IMR-90 (cell line): Measurements from ENCODE around the gene CABCOCO1. TPM values are rescaled to one million over a fixed set of nuclear protein-coding genes. Genes with fewer than 3 reads are reported as not detected.

Source experiments
- ATAC-seq: fragments of 200-7000 bp; cut with Tn5 transposase; 2 replicates; pipeline ENCODE4 v1.9.1; 2020; ENCODE audit warnings: low read depth, mild to moderate bottlenecking, moderate library complexity
- BruUV-seq: library from RNA; stranded (reverse); fragments of 400-500 nt; replicated peaks from 2 replicates; lab custom pipeline; 2021; lab: Mats Ljungman, UMichigan
- CTCF ChIA-PET: fragments of 300-600 bp; formaldehyde crosslinking; extraction: SDS; loops from one replicate; lab custom pipeline; 2021; ENCODE audit warnings: antibody characterized with exemption; lab: Yijun Ruan, JAX
- POLR2A ChIA-PET: fragments of 300-600 bp; sonication (Branson Sonifier 250); formaldehyde crosslinking; loops from one replicate; lab custom pipeline; 2022; ENCODE audit warnings: antibody characterized with exemption; ENCODE audit not compliant: unreplicated experiment; lab: Charles Lee
- DNase-seq: peaks from one replicate; pipeline ENCODE4 v3.0.0; 2013
- H2AFZ ChIP-seq: replicated peaks from 2 replicates; pipeline ENCODE3; 2013; ENCODE audit warnings: low read length, mild to moderate bottlenecking; ENCODE audit not compliant: poor library complexity
- H2AK5ac ChIP-seq: 2 replicates; pipeline ENCODE4 v1.6.1; 2013; ENCODE audit warnings: low read depth, low read length, inconsistent platforms
- H2AK9ac ChIP-seq: replicated peaks from 2 replicates; pipeline ENCODE3; 2013; ENCODE audit warnings: mild to moderate bottlenecking, low read depth, low read length, moderate library complexity; ENCODE audit not compliant: poor library complexity
- H2BK120ac ChIP-seq: 2 replicates; pipeline ENCODE4 v1.6.1; 2013; ENCODE audit warnings: low read depth, low read length, inconsistent platforms
- H2BK15ac ChIP-seq: 3 replicates; pipeline ENCODE4 v1.6.1; 2013; ENCODE audit warnings: low read depth, low read length, inconsistent platforms
- H2BK20ac ChIP-seq: 2 replicates; pipeline ENCODE4 v1.6.1; 2013; ENCODE audit warnings: low read depth, mild to moderate bottlenecking, inconsistent platforms, low read length, moderate library complexity
- H2BK5ac ChIP-seq: 2 replicates; pipeline ENCODE4 v1.6.1; 2013; ENCODE audit warnings: mild to moderate bottlenecking, low read depth, low read length, inconsistent platforms; ENCODE audit not compliant: poor library complexity, severe bottlenecking
- H3K14ac ChIP-seq: replicated peaks from 2 replicates; pipeline ENCODE4 v1.6.1; 2013; ENCODE audit warnings: low read depth, low read length, inconsistent platforms
- H3K18ac ChIP-seq: 2 replicates; pipeline ENCODE4 v1.6.1; 2013; ENCODE audit warnings: low read depth, low read length, control low read depth
- H3K23ac ChIP-seq: 2 replicates; pipeline ENCODE4 v1.6.1; 2013; ENCODE audit warnings: low read depth, low read length, inconsistent platforms
- H3K27ac ChIP-seq: 2 replicates; pipeline ENCODE4 v1.5.1; 2013; ENCODE audit warnings: mild to moderate bottlenecking, control low read depth, low read length; ENCODE audit not compliant: insufficient read depth
- H3K27me3 ChIP-seq: 2 replicates; pipeline ENCODE4 v1.6.1; 2013; ENCODE audit warnings: low read length; ENCODE audit not compliant: control insufficient read depth, insufficient read depth
- H3K36me3 ChIP-seq: 2 replicates; pipeline ENCODE4 v1.6.1; 2013; ENCODE audit warnings: low read length, mixed read lengths; ENCODE audit not compliant: control insufficient read depth, insufficient read depth
- H3K4ac ChIP-seq: 2 replicates; pipeline ENCODE4 v1.6.1; 2013; ENCODE audit warnings: low read depth, low read length, inconsistent platforms
- H3K4me1 ChIP-seq: 2 replicates; pipeline ENCODE4 v1.6.1; 2013; ENCODE audit warnings: low read length, mixed read lengths; ENCODE audit not compliant: control insufficient read depth, insufficient read depth
- H3K4me2 ChIP-seq: 2 replicates; pipeline ENCODE4 v1.6.1; 2013; ENCODE audit warnings: low read depth, mild to moderate bottlenecking, control low read depth, low read length, moderate library complexity
- H3K4me3 ChIP-seq: 2 replicates; pipeline ENCODE4 v1.5.1; 2013; ENCODE audit warnings: low read depth, mild to moderate bottlenecking, control low read depth, low read length, moderate library complexity; ENCODE audit not compliant: insufficient read depth
- H3K56ac ChIP-seq: 2 replicates; pipeline ENCODE4 v1.6.1; 2013; ENCODE audit warnings: low read length, inconsistent platforms; ENCODE audit not compliant: insufficient read depth; ENCODE audit errors: extremely low read depth
- H3K79me1 ChIP-seq, 2 experiments: 2 replicates each; pipeline ENCODE4 v1.6.1; 2013; ENCODE audit warnings: low read length in 2 of 2, inconsistent platforms in 1 of 2, low read depth in 1 of 2
- H3K9ac ChIP-seq: 2 replicates; pipeline ENCODE4 v1.6.1; 2013; ENCODE audit warnings: low read depth, low read length, control low read depth
- H3K9me1 ChIP-seq: 2 replicates; pipeline ENCODE4 v1.6.1; 2013; ENCODE audit warnings: low read length, inconsistent platforms; ENCODE audit not compliant: insufficient read depth
- H3K9me3 ChIP-seq: 2 replicates; pipeline ENCODE4 v1.6.1; 2013; ENCODE audit warnings: low read length; ENCODE audit not compliant: control insufficient read depth, insufficient read depth
- H4K20me1 ChIP-seq: 2 replicates; pipeline ENCODE4 v1.6.1; 2013; ENCODE audit warnings: low read length, inconsistent platforms; ENCODE audit not compliant: insufficient read depth
- H4K5ac ChIP-seq: 2 replicates; pipeline ENCODE4 v1.6.1; 2013; ENCODE audit warnings: mild to moderate bottlenecking, low read depth, low read length, control low read depth
- H4K8ac ChIP-seq, 2 experiments: 2 replicates each; pipeline ENCODE4 v1.6.1; 2013; ENCODE audit warnings: low read depth in 2 of 2, low read length in 2 of 2, control low read depth in 1 of 2, inconsistent platforms in 1 of 2
- H4K91ac ChIP-seq: 2 replicates; pipeline ENCODE4 v1.6.1; 2013; ENCODE audit warnings: low read depth, low read length, inconsistent platforms; ENCODE audit not compliant: insufficient read depth
- BHLHE40 ChIP-seq: fragments of 150-350 bp; IDR thresholded peaks from 2 replicates; pipeline ENCODE4 v1.6.1; 2016; ENCODE audit warnings: mild to moderate bottlenecking, low read depth, low read length
- CEBPB ChIP-seq: IDR thresholded peaks from 2 replicates; pipeline ENCODE4 v1.6.1; 2012; ENCODE audit warnings: low read depth, low read length, improper control_type of control experiment
- CHD1 ChIP-seq: IDR thresholded peaks from 2 replicates; pipeline ENCODE4 v1.6.1; 2012; ENCODE audit warnings: low read depth, low read length, improper control_type of control experiment
- FOS ChIP-seq: fragments of 150-350 bp; IDR thresholded peaks from 2 replicates; pipeline ENCODE4 v1.6.1; 2016; ENCODE audit warnings: low read depth, low read length
- MAFK ChIP-seq: IDR thresholded peaks from 2 replicates; pipeline ENCODE4 v1.6.1; 2012; ENCODE audit warnings: low read depth, low read length, improper control_type of control experiment
- MAZ ChIP-seq: IDR thresholded peaks from 2 replicates; pipeline ENCODE4 v1.6.1; 2012; ENCODE audit warnings: low read depth, mild to moderate bottlenecking, low read length, improper control_type of control experiment, moderate library complexity, borderline replicate concordance
- MXI1 ChIP-seq: IDR thresholded peaks from 2 replicates; pipeline ENCODE4 v1.6.1; 2012; ENCODE audit warnings: low read depth, mild to moderate bottlenecking, low read length, moderate library complexity, borderline replicate concordance
- NFE2L2 ChIP-seq: fragments of 150-350 bp; IDR thresholded peaks from 2 replicates; pipeline ENCODE4 v1.6.1; 2016; ENCODE audit warnings: low read depth, mild to moderate bottlenecking, low read length
- POLR2A ChIP-seq: IDR thresholded peaks from 2 replicates; pipeline ENCODE4 v1.6.1; 2012; ENCODE audit warnings: mild to moderate bottlenecking, low read depth, low read length
- RAD21 ChIP-seq: IDR thresholded peaks from 2 replicates; pipeline ENCODE4 v1.6.1; 2012; ENCODE audit warnings: low read length, improper control_type of control experiment
- RCOR1 ChIP-seq: IDR thresholded peaks from 2 replicates; pipeline ENCODE4 v1.6.1; 2012; ENCODE audit warnings: mild to moderate bottlenecking, low read length, improper control_type of control experiment; ENCODE audit not compliant: insufficient replicate concordance
- RFX5 ChIP-seq: IDR thresholded peaks from 2 replicates; pipeline ENCODE4 v1.8.0; 2012; ENCODE audit warnings: low read depth, mild to moderate bottlenecking, low read length, moderate library complexity
- SMC3 ChIP-seq: fragments of 150-350 bp; IDR thresholded peaks from 2 replicates; pipeline ENCODE4 v1.6.1; 2016; ENCODE audit warnings: low read depth, mild to moderate bottlenecking, antibody characterized with exemption, low read length, moderate library complexity
- WGBS, 2 experiments: methylation state at CpG; one replicate each; pipeline versions ENCODE4 v1.1.5 to v1.1.7; 2013; ENCODE audit warnings: missing lambda C conversion rate in 2 of 2; ENCODE audit not compliant: insufficient read length in 1 of 2; ENCODE audit errors: extremely low coverage in 2 of 2; 5-methylcytosine and 5-hydroxymethylcytosine counted together
- dilution Hi-C: fragments of 300-500 bp; cut with HindIII; formaldehyde crosslinking; loops from one replicate; pipeline ENCODE4 v1.14.3; 2018; ENCODE audit warnings: low sequenced_read_pairs; ENCODE audit not compliant: unreplicated experiment
- in situ Hi-C: fragments of 300-500 bp; cut with MboI; formaldehyde crosslinking; loops from 3 replicates; pipeline ENCODE4 v1.14.3; 2019; ENCODE audit warnings: low sequenced_read_pairs, inconsistent platforms, mixed read lengths
- intact Hi-C: fragments of 100-400 bp; cut with micrococcal nuclease; formaldehyde crosslinking; loops from 2 replicates; pipeline ENCODE4 v1.10.0; 2022
- polyA plus RNA-seq, 3 experiments: library from polyadenylated mRNA; depleted of rRNA; stranded (reverse); fragments of >200 nt; gene quantifications; 2 replicates each; pipeline ENCODE4 v1.2.3, GENCODE V29; 2012; ENCODE audit warnings: low replicate concordance in 1 of 3
- total RNA-seq: library from RNA; depleted of rRNA; stranded (reverse); fragments of >200 nt; gene quantifications from 2 replicates; pipeline ENCODE4 v1.2.3, GENCODE V29; 2012
- TF ChIP-seq, protein P1 (sequence below): conservative IDR thresholded peaks from 2 replicates; pipeline ENCODE4 v1.5.1; 2012; ENCODE audit warnings: mild to moderate bottlenecking, low read depth, low read length, improper control_type of control experiment
- TF ChIP-seq, protein P2 (sequence below): fragments of 150-350 bp; IDR thresholded peaks from 2 replicates; pipeline ENCODE4 v1.6.1; 2017; ENCODE audit warnings: mild to moderate bottlenecking, antibody characterized with exemption, low read length, low read depth
- TF ChIP-seq, protein P3 (sequence below): fragments of 150-350 bp; IDR thresholded peaks from 2 replicates; pipeline ENCODE4 v1.6.1; 2016; ENCODE audit warnings: low read depth, mild to moderate bottlenecking, low read length, moderate library complexity, borderline replicate concordance

CABCOCO1 gene
- total and polyA plus RNA-seq, 2 of the 4 experiments (the other 2 are of a cell fraction): 0.18 to 0.31 TPM

DNA sequence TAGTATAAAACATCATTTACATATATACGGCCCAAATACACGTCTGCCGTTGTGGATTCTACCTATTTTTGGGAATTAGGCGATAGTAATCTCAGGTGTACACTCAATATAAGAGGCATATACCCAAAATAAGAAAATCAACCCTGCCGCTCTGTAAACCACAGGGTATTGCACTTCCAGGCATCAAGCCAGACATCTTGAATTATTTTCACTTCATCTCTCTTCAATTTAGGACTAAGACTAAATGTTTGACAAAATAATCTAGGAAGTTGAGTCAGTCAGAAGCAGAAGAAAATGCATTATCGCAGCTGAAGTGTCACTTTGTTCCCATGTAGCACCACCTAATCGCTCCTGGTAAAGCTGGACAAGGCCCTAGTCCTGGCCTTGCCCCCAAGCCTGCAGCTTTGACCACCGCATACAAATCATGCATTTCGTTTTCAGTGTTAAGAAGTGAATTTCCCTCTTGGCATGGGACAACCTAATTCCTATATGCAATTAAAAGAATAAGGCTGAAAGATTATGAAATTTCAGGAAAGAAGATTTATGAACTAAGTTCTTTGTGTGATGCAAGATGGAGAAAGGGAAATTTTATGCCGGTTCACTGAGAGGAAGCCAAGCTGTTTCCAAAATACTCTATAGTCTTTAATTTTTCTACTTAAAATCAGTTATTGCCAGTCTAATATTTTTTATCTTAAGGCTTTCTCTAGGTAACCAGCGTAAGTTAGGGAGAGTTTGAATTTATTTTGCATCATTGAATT, 26.0 kb downstream of the CABCOCO1 start:
- no peak overlapping the region for H2AK9ac ChIP-seq
- BruUV-seq: no TSS peak
- no peaks in the 10 kb centered on the region for H4K20me1 ChIP-seq
- no peak for TF ChIP-seq RAD21
- TF ChIP-seq MXI1: no peak
- no peak for TF ChIP-seq RCOR1
- no peak for TF ChIP-seq MAZ
- no peak for TF ChIP-seq SMC3
- no peak for TF ChIP-seq CHD1
- TF ChIP-seq CEBPB: no peak
- no peak for TF ChIP-seq FOS
- TF ChIP-seq, protein P1, sequence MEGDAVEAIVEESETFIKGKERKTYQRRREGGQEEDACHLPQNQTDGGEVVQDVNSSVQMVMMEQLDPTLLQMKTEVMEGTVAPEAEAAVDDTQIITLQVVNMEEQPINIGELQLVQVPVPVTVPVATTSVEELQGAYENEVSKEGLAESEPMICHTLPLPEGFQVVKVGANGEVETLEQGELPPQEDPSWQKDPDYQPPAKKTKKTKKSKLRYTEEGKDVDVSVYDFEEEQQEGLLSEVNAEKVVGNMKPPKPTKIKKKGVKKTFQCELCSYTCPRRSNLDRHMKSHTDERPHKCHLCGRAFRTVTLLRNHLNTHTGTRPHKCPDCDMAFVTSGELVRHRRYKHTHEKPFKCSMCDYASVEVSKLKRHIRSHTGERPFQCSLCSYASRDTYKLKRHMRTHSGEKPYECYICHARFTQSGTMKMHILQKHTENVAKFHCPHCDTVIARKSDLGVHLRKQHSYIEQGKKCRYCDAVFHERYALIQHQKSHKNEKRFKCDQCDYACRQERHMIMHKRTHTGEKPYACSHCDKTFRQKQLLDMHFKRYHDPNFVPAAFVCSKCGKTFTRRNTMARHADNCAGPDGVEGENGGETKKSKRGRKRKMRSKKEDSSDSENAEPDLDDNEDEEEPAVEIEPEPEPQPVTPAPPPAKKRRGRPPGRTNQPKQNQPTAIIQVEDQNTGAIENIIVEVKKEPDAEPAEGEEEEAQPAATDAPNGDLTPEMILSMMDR: no peak
- no peak for TF ChIP-seq MAFK
- TF ChIP-seq, protein P2, sequence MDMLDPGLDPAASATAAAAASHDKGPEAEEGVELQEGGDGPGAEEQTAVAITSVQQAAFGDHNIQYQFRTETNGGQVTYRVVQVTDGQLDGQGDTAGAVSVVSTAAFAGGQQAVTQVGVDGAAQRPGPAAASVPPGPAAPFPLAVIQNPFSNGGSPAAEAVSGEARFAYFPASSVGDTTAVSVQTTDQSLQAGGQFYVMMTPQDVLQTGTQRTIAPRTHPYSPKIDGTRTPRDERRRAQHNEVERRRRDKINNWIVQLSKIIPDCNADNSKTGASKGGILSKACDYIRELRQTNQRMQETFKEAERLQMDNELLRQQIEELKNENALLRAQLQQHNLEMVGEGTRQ: no peak
- TF ChIP-seq RFX5: no peak
- no peak for TF ChIP-seq POLR2A
- TF ChIP-seq, protein P3, sequence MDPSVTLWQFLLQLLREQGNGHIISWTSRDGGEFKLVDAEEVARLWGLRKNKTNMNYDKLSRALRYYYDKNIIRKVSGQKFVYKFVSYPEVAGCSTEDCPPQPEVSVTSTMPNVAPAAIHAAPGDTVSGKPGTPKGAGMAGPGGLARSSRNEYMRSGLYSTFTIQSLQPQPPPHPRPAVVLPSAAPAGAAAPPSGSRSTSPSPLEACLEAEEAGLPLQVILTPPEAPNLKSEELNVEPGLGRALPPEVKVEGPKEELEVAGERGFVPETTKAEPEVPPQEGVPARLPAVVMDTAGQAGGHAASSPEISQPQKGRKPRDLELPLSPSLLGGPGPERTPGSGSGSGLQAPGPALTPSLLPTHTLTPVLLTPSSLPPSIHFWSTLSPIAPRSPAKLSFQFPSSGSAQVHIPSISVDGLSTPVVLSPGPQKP: no peak
- no peak for TF ChIP-seq BHLHE40
- no peak for TF ChIP-seq NFE2L2
- dilution Hi-C loops: no loop called here
- no peak overlapping the region for H3K4me2 ChIP-seq
- no peak overlapping the region for H3K27ac ChIP-seq
- H2BK20ac ChIP-seq: no peak overlapping the region
- ChIA-PET CTCF (interaction anchor here (0.5 kb wide), 1 partner anchor 688 kb away, joined by 3 read pairs; no protein-coding TSS in a partner anchor), POLR2A (no interaction called here)
- no peak overlapping the region for H3K9ac ChIP-seq
- no peaks in the 10 kb centered on the region for H3K27me3 ChIP-seq
- ATAC-seq: no peak
- H3K56ac ChIP-seq: no peak overlapping the region
- H4K91ac ChIP-seq: no peak overlapping the region
- H2BK15ac ChIP-seq: no peak overlapping the region
- no peak overlapping the region for H3K4me3 ChIP-seq
- no peak overlapping the region for H3K14ac ChIP-seq
- no peak overlapping the region for H3K4ac ChIP-seq
- in situ Hi-C loops: no loop called here
- WGBS, 2 experiments: no CpG with 5 or more reads among the region's 11 CpGs
- no peak overlapping the region for H3K18ac ChIP-seq
- no peak for DNase-seq
- H2BK5ac ChIP-seq: no peak overlapping the region
- H3K79me1 ChIP-seq: no peaks in the 10 kb centered on the region
- H3K36me3 ChIP-seq: no peaks in the 10 kb centered on the region
- no peaks in the 10 kb centered on the region for H3K4me1 ChIP-seq
- H2AFZ ChIP-seq: no peak overlapping the region
- H3K9me1 ChIP-seq: no peaks in the 10 kb centered on the region
- no peak overlapping the region for H2AK5ac ChIP-seq
- no peak overlapping the region for H2BK120ac ChIP-seq
- no peak overlapping the region for H4K5ac ChIP-seq
- no peaks in the 10 kb centered on the region for H3K9me3 ChIP-seq
- no peak overlapping the region for H3K23ac ChIP-seq
- H4K8ac ChIP-seq: no peak overlapping the region
- intact Hi-C loops: no loop called here
